H9 (cell line): ENCODE measurements around the gene NUBPL. TPM values are rescaled to one million over a fixed set of nuclear protein-coding genes. Genes with fewer than 3 reads are reported as not detected.

Experiments used
- DNase-seq: peaks from one replicate; pipeline ENCODE4 v3.0.0-alpha.2; 2017
- H2AFZ ChIP-seq: one replicate; pipeline ENCODE4 v1.6.1; 2013; ENCODE audit warnings: mild to moderate bottlenecking, low read length, control low read depth, moderate library complexity
- H2AK5ac ChIP-seq: 2 replicates; pipeline ENCODE4 v1.6.1; 2013; ENCODE audit warnings: low read length, control low read depth, mixed read lengths; ENCODE audit not compliant: insufficient read length
- H2BK120ac ChIP-seq: one replicate; pipeline ENCODE4 v1.6.1; 2013; ENCODE audit warnings: low read depth, mild to moderate bottlenecking, low read length, control low read depth, inconsistent platforms; ENCODE audit not compliant: poor library complexity, severe bottlenecking
- H2BK12ac ChIP-seq: 2 replicates; pipeline ENCODE4 v1.6.1; 2013; ENCODE audit warnings: low read length, control low read depth, mixed read lengths, low read depth; ENCODE audit not compliant: insufficient read length
- H2BK15ac ChIP-seq: 2 replicates; pipeline ENCODE4 v1.6.1; 2013; ENCODE audit warnings: low read depth, low read length, control low read depth
- H2BK20ac ChIP-seq: one replicate; pipeline ENCODE4 v1.6.1; 2013; ENCODE audit warnings: low read depth, mild to moderate bottlenecking, low read length, control low read depth, inconsistent platforms; ENCODE audit not compliant: poor library complexity, severe bottlenecking
- H2BK5ac ChIP-seq: 2 replicates; pipeline ENCODE4 v1.6.1; 2013; ENCODE audit warnings: low read length, control low read depth, mixed read lengths; ENCODE audit not compliant: insufficient read length
- H3K14ac ChIP-seq: 2 replicates; pipeline ENCODE4 v1.6.1; 2013; ENCODE audit warnings: low read length, control low read depth; ENCODE audit not compliant: insufficient read depth
- H3K18ac ChIP-seq: 2 replicates; pipeline ENCODE4 v1.6.1; 2013; ENCODE audit warnings: low read depth, mild to moderate bottlenecking, mixed read lengths, low read length, control low read depth; ENCODE audit not compliant: insufficient read length
- H3K23ac ChIP-seq: 2 replicates; pipeline ENCODE4 v1.6.1; 2013; ENCODE audit warnings: low read length, control low read depth, mixed read lengths, low read depth; ENCODE audit not compliant: insufficient read length
- H3K23me2 ChIP-seq: 2 replicates; pipeline ENCODE4 v1.6.1; 2013; ENCODE audit warnings: low read depth, mild to moderate bottlenecking, mixed read lengths, low read length, control low read depth; ENCODE audit not compliant: insufficient read length, poor library complexity, severe bottlenecking
- H3K27ac ChIP-seq: 2 replicates; pipeline ENCODE4 v1.5.1; 2013; ENCODE audit warnings: low read length, control low read depth, mixed read lengths, low read depth; ENCODE audit not compliant: insufficient read length
- H3K27me3 ChIP-seq: 2 replicates; pipeline ENCODE4 v1.6.1; 2013; ENCODE audit warnings: low read length, control low read depth, inconsistent platforms; ENCODE audit not compliant: insufficient read depth
- H3K4ac ChIP-seq: 2 replicates; pipeline ENCODE4 v1.6.1; 2013; ENCODE audit warnings: low read depth, mild to moderate bottlenecking, control low read depth, inconsistent platforms, low read length, moderate library complexity
- H3K4me1 ChIP-seq: 2 replicates; pipeline ENCODE4 v1.6.1; 2013; ENCODE audit warnings: low read length, control low read depth, inconsistent platforms; ENCODE audit not compliant: insufficient read depth
- H3K4me2 ChIP-seq: 2 replicates; pipeline ENCODE4 v1.6.1; 2013; ENCODE audit warnings: low read length, control low read depth, mixed read lengths; ENCODE audit not compliant: insufficient read length, insufficient read depth
- H3K56ac ChIP-seq: 2 replicates; pipeline ENCODE4 v1.6.1; 2013; ENCODE audit warnings: low read depth, mild to moderate bottlenecking, mixed read lengths, low read length, control low read depth; ENCODE audit not compliant: insufficient read length
- H3K79me1 ChIP-seq: 2 replicates; pipeline ENCODE4 v1.6.1; 2013; ENCODE audit warnings: low read depth, mild to moderate bottlenecking, moderate library complexity, low read length, control low read depth, inconsistent platforms; ENCODE audit not compliant: insufficient read depth, poor library complexity, severe bottlenecking
- H3K79me2 ChIP-seq: 2 replicates; pipeline ENCODE4 v1.6.1; 2013; ENCODE audit warnings: low read length, control low read depth, inconsistent platforms; ENCODE audit not compliant: insufficient read depth
- H3K9ac ChIP-seq: 2 replicates; pipeline ENCODE4 v1.6.1; 2013; ENCODE audit warnings: low read length, control low read depth, mixed read lengths; ENCODE audit not compliant: insufficient read length; ENCODE audit errors: extremely low read depth
- H3K9me3 ChIP-seq: one replicate; pipeline ENCODE4 v1.6.1; 2013; ENCODE audit warnings: low read depth, low read length, inconsistent platforms; ENCODE audit not compliant: control insufficient read depth
- H3T11ph ChIP-seq: one replicate; pipeline ENCODE4 v1.6.1; 2013; ENCODE audit warnings: mild to moderate bottlenecking, low read length, control low read depth, inconsistent platforms
- H4K20me1 ChIP-seq: one replicate; pipeline ENCODE4 v1.6.1; 2013; ENCODE audit not compliant: control insufficient read depth, insufficient read length, insufficient read depth
- H4K5ac ChIP-seq: 2 replicates; pipeline ENCODE4 v1.6.1; 2013; ENCODE audit warnings: low read depth, mild to moderate bottlenecking, mixed read lengths, low read length, control low read depth; ENCODE audit not compliant: insufficient read length
- H4K8ac ChIP-seq: replicated peaks from 2 replicates; pipeline ENCODE4 v1.6.1; 2013; ENCODE audit warnings: low read length, control low read depth, mixed read lengths, low read depth; ENCODE audit not compliant: insufficient read length
- H4K91ac ChIP-seq: 2 replicates; pipeline ENCODE4 v1.6.1; 2013; ENCODE audit warnings: low read depth, mild to moderate bottlenecking, moderate library complexity, mixed read lengths, low read length, control low read depth; ENCODE audit not compliant: insufficient read length
- H3K27ac Mint-ChIP-seq, 3 experiments: 2 replicates in 2 of 3; 3 replicates in 1 of 3; pipeline ENCODE4 v1.8.0; 2020 to 2021; ENCODE audit warnings: mixed read lengths in 3 of 3, mild to moderate bottlenecking in 1 of 3, moderate library complexity in 1 of 3
- H3K27me3 Mint-ChIP-seq: 2 replicates; pipeline ENCODE4 v1.8.0; 2021; ENCODE audit warnings: low read depth, mild to moderate bottlenecking, moderate library complexity, mixed read lengths
- H3K36me3 Mint-ChIP-seq, 3 experiments: 2 replicates in 2 of 3; 3 replicates in 1 of 3; pipeline ENCODE4 v1.8.0; 2020 to 2021; ENCODE audit warnings: low read depth in 3 of 3, mixed read lengths in 3 of 3; ENCODE audit not compliant: insufficient read depth in 1 of 3
- H3K4me1 Mint-ChIP-seq, 2 experiments: 2 replicates each; pipeline ENCODE4 v1.8.0; 2020; ENCODE audit warnings: mixed read lengths in 2 of 2
- H3K4me3 Mint-ChIP-seq, 2 experiments: 2 replicates in 1 of 2; 3 replicates in 1 of 2; pipeline ENCODE4 v1.8.0; 2020 to 2021; ENCODE audit warnings: mild to moderate bottlenecking in 2 of 2, mixed read lengths in 2 of 2, moderate library complexity in 1 of 2
- H3K9me3 Mint-ChIP-seq, 2 experiments: 2 replicates in 1 of 2; 3 replicates in 1 of 2; pipeline ENCODE4 v1.8.0; 2020; ENCODE audit warnings: mild to moderate bottlenecking in 2 of 2, mixed read lengths in 2 of 2, moderate library complexity in 1 of 2
- WGBS: extraction: QIAGEN DNeasy Blood & Tissue Kit; methylation state at CpG from one replicate; pipeline ENCODE4 v1.1.7; 2013; ENCODE audit warnings: missing lambda C conversion rate, low lambda C conversion rate, mixed read lengths; ENCODE audit not compliant: insufficient read length; ENCODE audit errors: extremely low coverage; 5-methylcytosine and 5-hydroxymethylcytosine counted together
- total RNA-seq: library from RNA; stranded (reverse); gene quantifications from 2 replicates; pipeline ENCODE4 v1.2.1, GENCODE V29; 2021
- TF ChIP-seq, protein P1 (sequence below): fragments of 200-600 bp; sonication (generic); conservative IDR thresholded peaks from 3 replicates; pipeline ENCODE4 v1.8.0; 2021; ENCODE audit warnings: antibody characterized with exemption, mild to moderate bottlenecking

The NUBPL gene
- total RNA-seq, 1 experiment from 2014 or later, result 14.8 TPM

DNA sequence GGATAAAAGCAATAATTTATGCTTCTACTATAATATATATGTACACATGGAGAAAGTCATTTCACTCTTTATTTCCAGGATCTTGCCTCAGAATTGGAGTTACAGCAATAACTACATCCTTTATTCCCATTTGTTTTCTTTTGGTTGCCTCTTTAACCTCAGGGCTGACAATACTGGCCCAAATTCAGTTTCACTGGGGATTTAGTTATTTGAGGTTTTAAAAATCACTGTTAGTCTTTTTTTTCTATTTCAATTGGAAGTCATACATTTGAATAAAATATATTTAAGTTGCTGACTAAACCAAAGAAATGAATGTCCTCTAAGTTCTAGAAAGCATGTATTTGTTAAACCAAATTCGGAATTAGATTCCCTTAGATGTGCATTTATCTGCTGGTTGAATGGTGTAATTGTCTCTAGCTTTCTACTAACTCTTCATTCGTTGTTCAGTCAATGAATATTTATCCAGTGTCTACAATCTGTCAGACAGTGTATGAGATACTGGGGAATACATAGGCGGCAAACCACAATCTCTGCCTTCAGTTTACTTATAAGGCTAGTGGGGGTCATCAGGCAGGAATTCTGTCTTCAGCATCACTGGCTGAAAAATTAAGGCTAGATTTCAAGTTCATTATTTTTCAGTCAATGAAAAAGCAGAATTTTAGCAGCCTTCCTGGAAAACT, 325.1 kb downstream of the NUBPL start:
- Histone ChIP-seq H3K4me1 (no peaks in the 10 kb centered on the region), H3K56ac (no peak overlapping the region), H4K91ac (no peak overlapping the region), H3K9ac (no peak overlapping the region), H4K8ac (no peak overlapping the region), H3K27me3 (no peaks in the 10 kb centered on the region), H2AK5ac (no peak overlapping the region), H2BK5ac (no peak overlapping the region), H3K18ac (no peak overlapping the region), H2BK12ac (no peak overlapping the region), H3K9me3 (no peaks in the 10 kb centered on the region), H3K23ac (no peak overlapping the region), H2AFZ (no peak overlapping the region), H3K79me2 (no peaks in the 10 kb centered on the region), H4K5ac (no peak overlapping the region), H3K23me2 (no peaks in the 10 kb centered on the region), H3K79me1 (no peaks in the 10 kb centered on the region), H3K4me2 (no peak overlapping the region), H4K20me1 (no peaks in the 10 kb centered on the region), H3K14ac (no peak overlapping the region), H2BK20ac (no peak overlapping the region), H2BK15ac (no peak overlapping the region), H2BK120ac (no peak overlapping the region), H3K4ac (no peak overlapping the region), H3T11ph (no peak overlapping the region), H3K27ac (no peak overlapping the region)
- no peaks in the 10 kb centered on the region; the same call in 1 of the 2 replicates for H3K27me3 Mint-ChIP-seq
- H3K4me1 Mint-ChIP-seq, result peaks cover 0 to 3% of the 10 kb centered on the region in 2 experiments; a peak in 2 of 4 replicates
- TF ChIP-seq, protein P1, sequence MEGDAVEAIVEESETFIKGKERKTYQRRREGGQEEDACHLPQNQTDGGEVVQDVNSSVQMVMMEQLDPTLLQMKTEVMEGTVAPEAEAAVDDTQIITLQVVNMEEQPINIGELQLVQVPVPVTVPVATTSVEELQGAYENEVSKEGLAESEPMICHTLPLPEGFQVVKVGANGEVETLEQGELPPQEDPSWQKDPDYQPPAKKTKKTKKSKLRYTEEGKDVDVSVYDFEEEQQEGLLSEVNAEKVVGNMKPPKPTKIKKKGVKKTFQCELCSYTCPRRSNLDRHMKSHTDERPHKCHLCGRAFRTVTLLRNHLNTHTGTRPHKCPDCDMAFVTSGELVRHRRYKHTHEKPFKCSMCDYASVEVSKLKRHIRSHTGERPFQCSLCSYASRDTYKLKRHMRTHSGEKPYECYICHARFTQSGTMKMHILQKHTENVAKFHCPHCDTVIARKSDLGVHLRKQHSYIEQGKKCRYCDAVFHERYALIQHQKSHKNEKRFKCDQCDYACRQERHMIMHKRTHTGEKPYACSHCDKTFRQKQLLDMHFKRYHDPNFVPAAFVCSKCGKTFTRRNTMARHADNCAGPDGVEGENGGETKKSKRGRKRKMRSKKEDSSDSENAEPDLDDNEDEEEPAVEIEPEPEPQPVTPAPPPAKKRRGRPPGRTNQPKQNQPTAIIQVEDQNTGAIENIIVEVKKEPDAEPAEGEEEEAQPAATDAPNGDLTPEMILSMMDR, result no peak
- DNase-seq, result no peak
- no peaks in the 10 kb centered on the region for H3K36me3 Mint-ChIP-seq
- H3K27ac Mint-ChIP-seq, result no peak overlapping the region
- WGBS, result no CpG with 5 or more reads among the region's 3 CpGs
- no peak overlapping the region for H3K4me3 Mint-ChIP-seq
- H3K9me3 Mint-ChIP-seq, result no peaks in the 10 kb centered on the region; a peak in 1 of 5 replicates
